Neural cell (in vitro differentiated cells): Measurements from ENCODE around the gene AGK. TPM values are rescaled to one million over a fixed set of nuclear protein-coding genes. Genes with fewer than 3 reads are reported as not detected.

Experiments used
- H2AFZ ChIP-seq: fragments of 200-600, 300-800 bp; sonication (generic), shearing (Covaris generic); 2 replicates; pipeline ENCODE4 v1.6.0; 2014; ENCODE audit warnings: low read depth, mild to moderate bottlenecking, antibody characterized with exemption, low read length, moderate library complexity
- H3F3A ChIP-seq: fragments of 200-600 bp; shearing (Covaris generic); 2 replicates; pipeline ENCODE4 v1.6.1; 2016; ENCODE audit warnings: mild to moderate bottlenecking, moderate library complexity, mixed read lengths, antibody characterized with exemption, low read length; ENCODE audit not compliant: insufficient read depth, poor library complexity, severe bottlenecking
- H3K27ac ChIP-seq: fragments of 200-600, 300-800 bp; sonication (generic), shearing (Covaris generic); 2 replicates; pipeline ENCODE4 v1.5.1; 2014; ENCODE audit warnings: mild to moderate bottlenecking, low read length, moderate library complexity
- H3K27me3 ChIP-seq: fragments of 300-800, 200-600 bp; sonication (generic), shearing (Covaris generic); 2 replicates; pipeline ENCODE4 v1.6.0; 2014; ENCODE audit warnings: mild to moderate bottlenecking, low read depth, low read length, moderate library complexity; ENCODE audit not compliant: insufficient read depth
- H3K36me3 ChIP-seq: fragments of 300-800, 200-600 bp; sonication (generic), shearing (Covaris generic); 2 replicates; pipeline ENCODE4 v1.5.1; 2014; ENCODE audit warnings: mild to moderate bottlenecking, antibody characterized with exemption, low read length, moderate library complexity; ENCODE audit not compliant: insufficient read depth
- H3K4me2 ChIP-seq: fragments of 300-800, 200-600 bp; sonication (generic), shearing (Covaris generic); 2 replicates; pipeline ENCODE4 v1.6.0; 2014; ENCODE audit warnings: mild to moderate bottlenecking, low read length
- H3K4me3 ChIP-seq: fragments of 300-800, 200-600 bp; sonication (generic), shearing (Covaris generic); 2 replicates; pipeline ENCODE4 v1.5.1; 2014; ENCODE audit warnings: mild to moderate bottlenecking, low read length, moderate library complexity
- H3K79me2 ChIP-seq: fragments of 200-600 bp; shearing (Covaris generic); replicated peaks from 2 replicates; pipeline ENCODE4 v1.6.0; 2014; ENCODE audit warnings: mild to moderate bottlenecking, low read length, moderate library complexity; ENCODE audit not compliant: insufficient read depth
- H3K9ac ChIP-seq: fragments of 300-800, 200-600 bp; sonication (generic), shearing (Covaris generic); 2 replicates; pipeline ENCODE4 v1.6.1; 2016; ENCODE audit warnings: mild to moderate bottlenecking, low read length, mixed read lengths
- H3K9me2 ChIP-seq: fragments of 200-600 bp; shearing (Covaris generic); 2 replicates; pipeline ENCODE4 v1.6.1; 2016; ENCODE audit warnings: mild to moderate bottlenecking, low read length, mixed read lengths; ENCODE audit not compliant: insufficient read depth
- H3K9me3 ChIP-seq: fragments of 200-600, 300-800 bp; sonication (generic), shearing (Covaris generic); 2 replicates; pipeline ENCODE4 v1.6.1; 2016; ENCODE audit warnings: mild to moderate bottlenecking, mixed run types, low read length, moderate library complexity, mixed read lengths
- H4K20me1 ChIP-seq: fragments of 200-600 bp; shearing (Covaris generic); 2 replicates; pipeline ENCODE4 v1.6.1; 2016; ENCODE audit warnings: mild to moderate bottlenecking, mixed run types; ENCODE audit not compliant: insufficient read depth
- CTCF ChIP-seq: fragments of 450-650 bp; IDR thresholded peaks from 2 replicates; pipeline ENCODE4 v1.5.1; 2014; ENCODE audit warnings: antibody characterized with exemption, mild to moderate bottlenecking, moderate library complexity; ENCODE audit not compliant: poor library complexity, severe bottlenecking
- EP300 ChIP-seq: fragments of 450-650 bp; conservative IDR thresholded peaks from 2 replicates; pipeline ENCODE4 v1.6.1; 2014; ENCODE audit warnings: antibody characterized with exemption, mild to moderate bottlenecking, moderate library complexity; ENCODE audit not compliant: poor library complexity, severe bottlenecking
- EZH2 ChIP-seq: fragments of 200-600, 300-800 bp; shearing (Covaris generic), sonication (generic); IDR thresholded peaks from 2 replicates; pipeline ENCODE4 v1.6.1; 2014; ENCODE audit warnings: antibody characterized with exemption, low read length, borderline replicate concordance, mild to moderate bottlenecking; ENCODE audit not compliant: insufficient read depth, poor library complexity, severe bottlenecking
- MXI1 ChIP-seq: fragments of 450-650 bp; conservative IDR thresholded peaks from 2 replicates; pipeline ENCODE4 v1.6.1; 2014; ENCODE audit warnings: antibody characterized with exemption, mild to moderate bottlenecking; ENCODE audit not compliant: poor library complexity, severe bottlenecking
- POLR2AphosphoS5 ChIP-seq: IDR thresholded peaks from 2 replicates; pipeline ENCODE4 v1.6.1; 2012
- RAD21 ChIP-seq: fragments of 450-650 bp; conservative IDR thresholded peaks from 2 replicates; pipeline ENCODE4 v1.6.1; 2014; ENCODE audit warnings: antibody characterized with exemption, mild to moderate bottlenecking, moderate library complexity
- REST ChIP-seq: IDR thresholded peaks from 2 replicates; pipeline ENCODE4 v1.6.1; 2012; ENCODE audit warnings: borderline replicate concordance
- SMC3 ChIP-seq: fragments of 450-650 bp; conservative IDR thresholded peaks from 2 replicates; pipeline ENCODE4 v1.6.1; 2014; ENCODE audit warnings: antibody characterized with exemption, mild to moderate bottlenecking, moderate library complexity; ENCODE audit not compliant: poor library complexity
- TAF1 ChIP-seq: IDR thresholded peaks from 2 replicates; pipeline ENCODE4 v1.6.1; 2012; ENCODE audit warnings: low read depth
- polyA plus RNA-seq: library from polyadenylated mRNA; depleted of rRNA; stranded (reverse); fragments of >200 nt; gene quantifications from 2 replicates; pipeline ENCODE4 v1.2.3, GENCODE V29; 2014

AGK gene
- polyA plus RNA-seq, 1 donor from 2014 or later: 59.8 TPM

GRCh38 chr7:141522657-141523342, 28.4 kb upstream of the AGK start:
- no peak for TF ChIP-seq SMC3
- no peak for TF ChIP-seq EP300
- TF ChIP-seq RAD21: no peak
- TF ChIP-seq REST: no peak
- no peak for TF ChIP-seq MXI1
- no peak for TF ChIP-seq POLR2AphosphoS5
- TF ChIP-seq EZH2: no peak
- no peak for TF ChIP-seq TAF1
- no peak for TF ChIP-seq CTCF
- no peaks in the 10 kb centered on the region for H3F3A ChIP-seq

GRCh38 chr7:141525973-141526514, 25.2 kb upstream of the AGK start:
- H3K36me3 ChIP-seq: no peaks in the 10 kb centered on the region

More at GRCh38 chr7:141522657-141523342, 28.4 kb upstream of the AGK start:
- Histone ChIP-seq H3K36me3 (no peaks in the 10 kb centered on the region), H3K9me3 (no peaks in the 10 kb centered on the region), H3K4me2 (no peak overlapping the region), H3K79me2 (no peaks in the 10 kb centered on the region), H2AFZ (no peak overlapping the region), H3K27ac (no peak overlapping the region), H3K9me2 (no peaks in the 10 kb centered on the region), H3K4me3 (no peak overlapping the region), H4K20me1 (no peaks in the 10 kb centered on the region), H3K9ac (no peak overlapping the region), H3K27me3 (no peaks in the 10 kb centered on the region)

More at GRCh38 chr7:141525973-141526514, 25.2 kb upstream of the AGK start:
- H3F3A ChIP-seq: no peaks in the 10 kb centered on the region
- no peaks in the 10 kb centered on the region for H3K9me3 ChIP-seq
- H4K20me1 ChIP-seq: no peaks in the 10 kb centered on the region
- H3K9me2 ChIP-seq: no peaks in the 10 kb centered on the region
- no peak overlapping the region for H3K4me2 ChIP-seq
- H3K27ac ChIP-seq: no peak overlapping the region
- H3K79me2 ChIP-seq: no peaks in the 10 kb centered on the region
- H3K4me3 ChIP-seq: no peak overlapping the region
- TF ChIP-seq REST (no peak), EZH2 (no peak), EP300 (no peak), POLR2AphosphoS5 (no peak), RAD21 (no peak), TAF1 (no peak), CTCF (no peak), MXI1 (no peak), SMC3 (no peak)
- H3K9ac ChIP-seq: no peak overlapping the region
- no peak overlapping the region for H2AFZ ChIP-seq
- H3K27me3 ChIP-seq: no peaks in the 10 kb centered on the region
